HG02970 (cell line): ENCODE measurements around the gene GPR68.
"Not testable (repeated sequence)": the region's sequence is repeated elsewhere in the genome, so short reads cannot be mapped to it uniquely, and the experiment has no call there.

Experiments
- ATAC-seq: cut with Tn5 transposase; IDR thresholded peaks from one replicate; pipeline ENCODE4 v1.9.1; 2021; ENCODE audit warnings: mild to moderate bottlenecking, moderate library complexity, moderate number of reproducible peaks; ENCODE audit not compliant: unreplicated experiment, low FRiP score

Gene GPR68

DNA sequence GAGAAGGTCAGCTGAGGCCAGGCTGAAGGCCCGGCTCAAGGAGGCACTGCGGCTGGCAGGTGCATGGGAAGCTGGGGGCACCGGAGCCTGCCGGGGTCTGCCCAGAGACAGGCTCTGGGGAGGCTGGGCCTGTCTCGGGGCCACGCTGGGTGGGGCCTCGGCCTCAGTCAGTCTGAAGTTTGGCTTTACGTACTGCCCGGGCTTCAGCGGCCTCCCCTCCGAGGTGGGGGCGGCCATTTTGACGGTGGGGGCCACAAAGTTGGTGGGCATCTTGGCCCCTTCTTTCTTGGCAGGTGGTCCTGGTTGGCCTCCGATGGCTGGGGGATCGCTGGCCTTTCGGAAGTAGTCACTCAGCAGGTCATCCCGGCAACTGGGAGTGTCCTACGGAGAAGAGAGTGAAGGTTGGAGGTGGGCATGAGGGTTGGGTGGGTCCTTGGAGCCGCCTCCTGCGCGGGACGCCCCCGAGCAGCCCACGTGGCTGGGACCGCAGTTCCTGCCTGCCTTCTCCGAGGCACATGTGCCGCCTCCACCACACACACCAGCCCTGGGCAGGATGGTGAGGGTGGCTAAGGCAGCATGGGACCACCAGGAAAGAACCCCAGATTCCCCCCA, 28.9 kb upstream of the GPR68 start:
- ATAC-seq, result no peak

DNA sequence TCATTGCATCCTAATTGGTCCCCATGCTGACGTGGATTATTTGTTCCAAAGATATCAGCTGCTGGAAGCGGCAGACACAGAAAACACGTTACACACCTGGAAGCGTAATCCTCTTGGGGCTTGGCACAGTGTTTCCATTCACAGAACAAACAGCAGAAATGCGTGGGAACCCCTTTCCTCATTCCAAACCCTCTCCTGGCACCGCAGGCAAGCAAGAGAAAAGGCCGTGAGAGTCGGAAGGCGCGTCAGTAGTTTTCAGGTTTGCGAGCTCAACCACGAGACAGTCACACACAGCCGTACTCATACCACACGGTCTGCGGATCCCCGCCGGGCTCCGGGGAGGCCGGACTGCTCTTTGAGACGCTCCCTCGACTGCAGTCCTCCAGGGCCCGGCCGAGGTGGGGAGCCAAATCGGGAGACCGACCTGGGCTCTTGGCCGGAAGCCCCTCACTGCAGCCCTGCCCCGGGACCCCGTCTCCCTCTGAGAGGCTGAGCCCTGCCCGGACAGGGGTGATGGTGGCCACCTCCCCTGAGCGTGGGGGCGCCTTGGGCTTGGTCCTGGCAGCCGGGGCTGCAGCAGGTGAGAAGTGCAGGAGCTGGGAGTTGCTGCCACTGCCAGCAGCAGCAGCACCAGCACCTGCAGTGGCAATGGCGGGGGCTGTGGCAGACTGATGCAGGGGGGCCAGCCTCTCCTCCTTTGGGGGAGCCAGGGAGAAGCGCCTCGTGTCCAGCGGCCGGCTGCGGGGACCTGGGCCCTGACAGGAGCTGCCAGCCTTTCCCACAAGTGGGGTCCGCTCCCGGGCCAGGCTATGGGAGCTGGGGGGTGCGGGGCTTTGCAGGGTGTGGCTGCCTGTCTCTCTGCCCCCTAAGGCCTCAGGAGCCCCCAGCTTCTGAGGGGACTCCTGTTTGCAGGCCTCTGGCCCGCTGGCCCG, 28.1 kb upstream of the GPR68 start:
- no peak for ATAC-seq

DNA sequence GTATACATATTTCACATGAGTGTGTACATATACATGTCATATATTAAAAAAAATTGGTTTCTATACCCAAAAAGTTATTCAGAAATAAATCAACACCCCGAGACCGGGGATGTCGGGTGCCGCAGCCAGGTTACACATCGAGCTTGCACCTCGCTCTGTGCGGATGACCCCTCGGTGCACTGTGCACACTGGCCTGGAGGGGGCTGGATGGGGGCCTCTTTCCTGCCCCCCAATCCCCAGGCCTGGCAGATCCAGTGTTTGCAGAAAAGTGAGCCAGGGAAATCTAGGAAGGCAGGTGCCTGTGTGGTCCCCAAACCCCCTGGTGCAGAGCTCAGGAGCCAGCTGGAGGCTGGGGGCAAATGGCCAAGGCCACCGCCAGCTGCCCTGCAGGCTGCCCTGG, 27.1 kb upstream of the GPR68 start:
- ATAC-seq, result no peak

- ATAC-seq, result no peak
Measured at GRCh38 chr14:91270619-91271018, 26.1 kb upstream of the GPR68 start.

DNA sequence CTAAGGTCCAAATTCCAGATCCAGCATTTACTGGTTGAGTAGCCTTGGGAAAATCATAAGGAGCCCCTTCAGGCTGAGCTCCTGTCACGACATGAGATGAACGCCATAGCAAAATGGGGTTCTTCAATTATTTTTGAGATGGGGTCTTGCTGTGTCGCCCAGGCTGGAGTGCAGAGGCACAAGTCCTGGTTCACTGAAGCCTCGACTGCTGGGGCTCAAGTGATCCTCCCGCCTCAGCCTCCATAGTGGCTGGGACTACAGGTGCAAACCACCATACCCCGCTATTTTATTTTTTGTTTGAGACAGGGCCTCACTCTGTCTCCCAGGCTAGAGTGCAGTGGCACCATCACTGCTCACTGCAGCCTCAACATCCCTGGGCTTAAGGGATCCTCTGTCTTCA, 25.7 kb upstream of the GPR68 start:
- ATAC-seq, result no peak

DNA sequence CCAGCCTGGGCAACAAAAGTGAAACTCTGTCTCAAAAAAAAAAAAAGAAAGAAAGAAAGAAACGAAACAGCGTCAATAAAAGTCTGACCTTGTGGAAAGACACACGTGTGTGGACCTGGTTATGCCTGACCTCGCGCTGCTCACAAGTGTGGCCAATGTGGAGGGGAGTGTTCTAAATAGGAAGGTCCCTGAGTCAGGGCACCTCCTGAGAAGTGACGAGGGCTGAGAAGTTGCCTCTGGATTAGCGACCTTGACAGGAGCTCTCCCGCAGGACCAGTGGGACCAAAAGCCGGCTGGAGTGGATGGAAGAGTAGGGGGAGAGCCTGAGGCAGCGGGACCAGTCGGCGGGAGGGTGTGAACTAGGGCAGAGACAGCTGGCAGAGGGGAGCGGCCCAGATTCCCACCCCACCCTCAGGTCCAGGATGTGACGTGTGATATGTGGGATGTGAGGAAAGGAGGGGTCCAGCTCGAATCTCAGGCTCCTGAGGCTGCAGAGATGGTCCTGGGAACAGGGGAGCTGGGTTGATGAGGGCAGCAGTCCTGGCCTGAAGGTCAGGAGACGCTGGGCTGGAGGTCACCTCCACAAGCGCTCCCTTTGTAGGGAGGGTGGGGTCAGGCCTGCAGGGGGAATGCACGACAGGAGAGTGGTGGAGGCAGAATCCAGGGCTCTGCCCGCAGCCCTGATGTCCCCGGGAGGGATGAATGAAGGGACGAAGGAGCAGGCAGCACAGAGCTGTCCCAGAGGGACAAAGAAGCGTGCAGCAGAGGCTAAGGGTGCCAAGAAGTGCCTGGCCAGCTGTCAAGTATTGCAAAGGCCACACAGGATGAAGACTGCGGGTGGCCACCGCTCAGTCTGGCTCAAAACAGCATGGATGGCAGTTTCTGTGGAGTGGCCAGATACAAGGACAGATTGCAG, 24.8 kb upstream of the GPR68 start:
- ATAC-seq, result no peak

DNA sequence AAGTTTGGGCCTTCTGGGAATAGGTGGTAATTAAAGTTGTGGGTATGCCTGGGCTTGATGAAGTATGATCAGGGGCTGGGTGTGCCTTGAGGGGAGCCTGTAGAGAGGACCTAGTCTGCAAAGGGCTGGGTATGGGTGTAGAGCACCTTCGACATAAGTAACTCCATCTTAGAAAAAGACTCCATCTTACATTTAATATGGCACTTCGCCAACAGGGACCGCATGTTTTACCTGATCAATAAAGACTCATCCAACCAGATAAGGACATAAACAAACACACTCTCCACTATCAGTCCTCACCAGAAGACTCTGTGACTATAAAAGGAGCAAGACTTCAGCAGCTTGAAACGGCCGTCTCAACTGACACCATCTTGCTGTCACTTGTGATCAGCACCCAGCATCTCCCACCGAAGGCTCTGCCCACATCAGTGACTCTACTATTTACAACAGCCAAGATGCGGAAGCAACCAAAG, 23.5 kb upstream of the GPR68 start:
- no peak for ATAC-seq

DNA sequence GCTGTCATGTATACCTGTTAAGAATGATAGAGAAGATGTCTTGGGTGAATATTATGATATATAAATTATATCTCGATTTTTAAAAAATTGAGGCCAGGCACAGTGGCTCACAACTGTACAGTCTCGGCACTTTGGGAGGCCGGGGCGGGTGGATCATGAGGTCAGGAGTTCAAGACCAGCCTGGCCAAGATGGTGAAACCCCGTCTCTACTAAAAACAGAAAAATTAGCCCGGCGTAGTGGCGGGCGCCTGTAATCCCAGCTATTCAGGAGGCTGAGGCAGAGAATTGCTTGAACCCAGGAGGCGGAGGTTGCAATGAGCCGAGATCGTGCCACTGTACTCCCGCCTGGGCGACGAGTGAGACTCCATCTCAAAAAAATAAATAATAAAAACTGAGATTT, 21.8 kb upstream of the GPR68 start:
- not testable (repeated sequence) for ATAC-seq

DNA sequence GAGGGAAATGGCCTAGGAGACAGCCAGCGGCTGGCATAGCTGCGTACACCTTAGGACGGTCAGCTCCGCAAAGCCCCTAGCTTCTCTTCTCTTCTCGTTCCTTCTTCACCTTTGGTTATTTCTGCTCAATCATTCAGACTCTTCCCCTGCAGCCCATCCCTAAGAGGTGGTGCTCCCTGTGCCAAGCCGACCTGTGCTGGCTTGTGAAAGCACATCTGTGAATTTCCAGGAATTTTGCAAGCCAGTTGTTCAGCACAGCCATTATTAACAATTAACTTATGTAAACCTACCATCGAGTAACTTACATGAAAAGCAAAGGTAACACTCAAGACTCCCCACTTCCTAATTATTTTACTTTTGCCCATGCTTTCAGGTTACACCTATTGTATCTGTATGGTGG, 20.9 kb upstream of the GPR68 start:
- no peak for ATAC-seq

- no peak for ATAC-seq
Measured at GRCh38 chr14:91264151-91265150, 19.9 kb upstream of the GPR68 start.

GRCh38 chr14:91263329-91263728, 18.8 kb upstream of the GPR68 start:
- ATAC-seq, result no peak

DNA sequence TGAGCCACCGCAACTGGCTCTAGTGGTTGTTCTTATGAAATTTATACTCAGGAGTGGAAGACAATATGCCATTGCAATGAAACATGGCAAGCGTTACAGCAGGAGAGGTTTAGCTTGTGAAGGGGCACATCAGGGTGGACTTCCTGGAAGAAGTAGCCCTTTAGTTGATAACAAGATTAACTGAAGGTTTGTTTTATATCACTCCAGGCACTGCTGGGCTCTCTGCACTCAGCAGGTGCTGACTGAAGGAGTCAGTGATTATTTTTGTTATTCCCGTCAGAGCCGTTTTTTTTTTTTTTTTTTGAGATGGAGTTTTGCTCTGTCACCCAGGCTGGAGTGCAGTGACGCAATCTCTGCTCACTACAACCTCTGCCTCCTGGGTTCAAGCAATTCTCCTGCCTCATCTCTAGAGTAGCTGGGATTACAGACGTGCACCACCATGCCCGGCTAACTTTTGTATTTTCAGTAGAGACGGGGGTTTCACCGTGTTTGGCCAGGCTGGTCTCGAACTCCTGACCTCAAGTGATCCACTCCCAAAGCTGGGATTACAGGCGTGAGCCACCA, 17.6 kb upstream of the GPR68 start:
- ATAC-seq, result no peak

DNA sequence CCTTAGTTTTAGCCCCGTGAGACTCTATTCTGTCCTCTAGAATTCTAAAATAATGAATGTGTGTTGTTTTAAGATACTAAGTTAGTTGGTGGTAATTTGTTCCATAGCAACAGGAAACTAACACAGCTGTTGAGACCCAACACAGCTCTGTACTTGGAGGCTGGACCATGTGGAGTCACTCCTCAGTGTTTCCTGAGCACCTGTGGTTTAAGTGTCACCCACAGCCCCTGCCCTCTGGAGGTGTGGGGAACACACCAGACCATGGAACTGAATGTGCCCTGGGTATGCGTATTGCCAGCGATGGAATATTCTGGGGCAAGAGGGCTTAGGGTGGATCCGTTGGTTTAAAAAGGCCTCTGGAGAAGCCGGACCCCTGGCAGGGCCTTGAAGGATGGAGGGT, 16.6 kb upstream of the GPR68 start:
- no peak for ATAC-seq

- no peak for ATAC-seq
Measured at GRCh38 chr14:91258876-91259275, 14.4 kb upstream of the GPR68 start.

DNA sequence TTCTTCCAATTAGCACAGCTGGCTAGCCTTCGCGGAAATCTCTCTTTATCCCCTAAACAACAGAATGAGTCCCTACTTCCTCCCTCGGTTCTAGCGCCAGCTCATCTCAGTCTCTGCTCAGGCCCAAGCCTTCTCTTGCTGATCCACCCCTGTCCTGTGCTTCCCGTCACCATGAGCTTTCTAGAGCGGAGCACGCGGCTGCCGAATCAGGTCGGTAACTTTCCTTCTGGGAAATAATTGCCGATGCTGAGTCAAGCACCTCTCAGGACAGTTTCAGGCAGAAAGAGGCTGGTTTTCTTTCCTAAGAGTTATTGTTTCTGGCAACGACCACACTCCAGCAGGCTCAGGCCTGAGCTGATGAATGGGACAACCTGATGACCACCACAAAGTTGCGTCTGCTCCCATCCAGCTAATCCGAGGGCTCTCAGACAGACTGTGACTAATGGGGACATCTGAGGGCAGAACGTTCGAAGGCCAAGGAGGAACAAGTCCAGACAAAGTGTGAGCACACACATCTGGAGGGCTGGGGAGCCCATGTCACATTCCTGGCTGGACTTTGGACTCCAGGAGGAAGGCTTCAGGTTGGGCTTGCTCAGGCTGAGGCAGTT, 13.6 kb upstream of the GPR68 start:
- no peak for ATAC-seq

GRCh38 chr14:91257328-91258010, 13.0 kb upstream of the GPR68 start:
- no peak for ATAC-seq

DNA sequence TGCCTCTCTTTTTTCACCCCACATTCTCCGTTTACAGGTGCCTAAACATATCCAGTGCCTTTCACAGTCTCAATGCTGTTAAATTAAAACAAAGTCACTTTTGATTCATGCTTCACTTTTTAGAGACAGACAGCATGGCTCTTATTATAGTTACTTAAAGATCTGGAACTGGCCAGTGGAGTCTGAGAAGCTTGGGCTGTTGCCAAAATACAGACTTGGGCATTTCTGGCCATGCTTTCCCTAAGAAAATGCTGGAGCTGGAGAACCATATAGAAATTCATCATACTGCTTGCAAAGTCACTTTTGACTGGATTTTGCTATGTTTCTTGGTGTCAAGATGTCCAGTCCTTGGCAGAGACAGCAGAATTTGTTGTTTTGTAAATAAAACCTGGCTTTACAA, 12.2 kb upstream of the GPR68 start:
- no peak for ATAC-seq

DNA sequence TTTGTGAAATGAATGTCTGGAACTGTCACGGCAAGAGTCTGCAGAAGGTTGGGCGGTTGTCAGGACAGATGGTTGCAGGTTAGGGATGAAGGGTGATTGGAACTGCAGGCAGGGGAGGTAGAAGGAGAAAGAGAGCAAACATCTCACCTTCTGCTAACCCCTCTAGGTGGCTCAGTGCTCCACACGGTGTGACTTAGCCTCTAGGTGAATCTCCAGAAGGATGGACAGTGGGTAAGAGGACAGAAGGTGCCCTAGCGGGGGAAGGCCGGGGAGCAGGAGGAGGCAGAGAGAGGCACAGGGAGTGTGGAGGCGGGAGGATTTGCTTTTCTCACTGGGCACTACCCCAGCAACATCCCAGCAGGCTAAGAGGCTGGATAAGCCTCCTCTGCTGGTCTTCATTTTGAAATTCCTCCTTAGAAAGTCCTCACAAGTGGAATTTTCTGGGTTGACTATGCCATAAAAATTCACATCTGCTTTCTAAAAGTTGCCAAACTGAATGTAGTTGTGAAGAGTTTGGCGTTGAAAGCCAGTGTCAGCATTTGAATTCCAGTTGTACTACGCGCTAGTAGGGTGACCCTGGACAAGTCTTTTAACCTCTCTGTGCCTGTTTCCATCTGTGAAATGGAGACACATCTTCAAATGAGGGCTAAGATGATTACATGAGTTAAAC, 10.7 kb upstream of the GPR68 start:
- no peak for ATAC-seq
